ENCODE data around the gene SPATS2L.

SPATS2L gene

GRCh38 chr2:200353120-200353519 is 46.6 kb downstream of the SPATS2L start:
- no peak for DNase-seq

GRCh38 chr2:200353874-200354273 is 47.4 kb downstream of the SPATS2L start:
- DNase-seq: no peak

GRCh38 chr2:200354833-200355751 is 48.6 kb downstream of the SPATS2L start:
- DNase-seq: no peak

GRCh38 chr2:200356321-200356720 is 49.8 kb downstream of the SPATS2L start:
- DNase-seq: no peak

GRCh38 chr2:200356857-200357384 is 50.4 kb downstream of the SPATS2L start:
- DNase-seq: no peak

GRCh38 chr2:200357845-200358244 is 51.4 kb downstream of the SPATS2L start:
- DNase-seq: no peak

GRCh38 chr2:200359552-200359951 is 53.1 kb downstream of the SPATS2L start:
- DNase-seq: no peak

GRCh38 chr2:200360364-200360763 is 53.9 kb downstream of the SPATS2L start:
- no peak for DNase-seq

GRCh38 chr2:200362202-200362917 is 55.9 kb downstream of the SPATS2L start:
- no peak for DNase-seq

- no peak for DNase-seq
Measured at GRCh38 chr2:200363279-200363678, 56.8 kb downstream of the SPATS2L start.

GRCh38 chr2:200364142-200364541 is 57.6 kb downstream of the SPATS2L start:
- no peak for DNase-seq

- no peak for DNase-seq
Measured at GRCh38 chr2:200364620-200365019, 58.1 kb downstream of the SPATS2L start.

GRCh38 chr2:200365209-200365608 is 58.7 kb downstream of the SPATS2L start:
- no peak for DNase-seq

- no peak for DNase-seq
Measured at GRCh38 chr2:200367155-200367554, 60.7 kb downstream of the SPATS2L start.

- DNase-seq: no peak
Measured at GRCh38 chr2:200369886-200370285, 63.4 kb downstream of the SPATS2L start.

- no peak for DNase-seq
Measured at GRCh38 chr2:200373231-200373630, 66.7 kb downstream of the SPATS2L start.

GRCh38 chr2:200373973-200374416 is 67.5 kb downstream of the SPATS2L start:
- DNase-seq: no peak

GRCh38 chr2:200376513-200377354 is 70.2 kb downstream of the SPATS2L start:
- no peak for DNase-seq

GRCh38 chr2:200377355-200378336 is 71.2 kb downstream of the SPATS2L start:
- DNase-seq: no peak

GRCh38 chr2:200378652-200379290 is 72.3 kb downstream of the SPATS2L start:
- DNase-seq: no peak

All from NCI-H187 treated with DMSO at 0.1 percent for 48 hours (cell line).